Activated B cell treated with CpG ODN at 0.5 μM for 24 hours (primary cell): ENCODE measurements around the gene LPIN1. TPM values are rescaled to one million over a fixed set of nuclear protein-coding genes. Genes with fewer than 3 reads are reported as not detected.

ENCODE experiments used
- ATAC-seq: fragments of 200-7000 bp; cut with Tn5 transposase; one replicate; pipeline ENCODE4 v1.10.0; 2021; ENCODE audit warnings: low read depth, mild to moderate bottlenecking, moderate library complexity
- CTCF ChIA-PET: fragments of 350-600 bp; sonication (Branson Sonifier 250); formaldehyde crosslinking; loops from one replicate; lab custom pipeline; 2021; ENCODE audit warnings: antibody characterized with exemption; lab: Charles Lee
- POLR2A ChIA-PET: fragments of 350-600 bp; sonication (Branson Sonifier 250); formaldehyde crosslinking; loops from one replicate; lab custom pipeline; 2021; ENCODE audit warnings: antibody characterized with exemption; lab: Charles Lee
- DNase-seq: peaks from one replicate; pipeline ENCODE4 v3.0.0; 2022
- H3K27ac Mint-ChIP-seq: one replicate; pipeline ENCODE4 v1.8.0; 2020; ENCODE audit warnings: mixed read lengths
- H3K27me3 Mint-ChIP-seq: one replicate; pipeline ENCODE4 v1.8.0; 2021; ENCODE audit warnings: mixed read lengths
- H3K36me3 Mint-ChIP-seq: one replicate; pipeline ENCODE4 v1.8.0; 2021; ENCODE audit warnings: low read depth, mixed read lengths
- H3K4me1 Mint-ChIP-seq: one replicate; pipeline ENCODE4 v1.8.0; 2021; ENCODE audit warnings: mixed read lengths
- H3K4me3 Mint-ChIP-seq: one replicate; pipeline ENCODE4 v1.8.0; 2020; ENCODE audit warnings: mild to moderate bottlenecking, mixed read lengths
- H3K9me3 Mint-ChIP-seq: one replicate; pipeline ENCODE4 v1.8.0; 2020; ENCODE audit warnings: mixed read lengths
- CTCF ChIP-seq: fragments of 200-600 bp; IDR thresholded peaks from one replicate; pipeline ENCODE4 v1.8.0; 2022; ENCODE audit warnings: antibody characterized with exemption, mild to moderate bottlenecking
- intact Hi-C: fragments of 100-400 bp; cut with micrococcal nuclease; formaldehyde crosslinking; loops from one replicate; pipeline ENCODE4 v1.15.1; 2024
- total RNA-seq: library from RNA; stranded (reverse); gene quantifications from 2 replicates; pipeline ENCODE4 v1.2.3, GENCODE V29; 2022

Gene LPIN1
- total RNA-seq, 1 donor from 2014 or later = 74.3 TPM

DNA sequence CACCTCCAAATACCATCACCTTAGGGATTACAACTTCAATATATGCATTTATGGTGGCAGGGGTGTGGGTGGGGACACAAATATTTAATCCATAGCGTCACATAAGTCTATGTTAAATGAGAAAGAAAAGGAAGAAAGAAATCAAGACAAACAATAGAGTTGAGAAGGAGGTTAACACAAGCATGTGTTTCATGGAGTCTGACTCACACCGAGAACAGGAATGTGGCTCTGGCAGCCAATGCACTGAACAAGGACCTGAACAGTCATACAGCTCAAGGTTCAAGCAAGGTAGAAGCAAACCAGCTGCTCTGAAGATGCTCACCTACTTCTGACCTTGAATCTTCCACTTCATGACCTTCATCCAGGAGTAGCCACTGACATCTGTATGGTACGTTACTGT is 36.2 kb upstream of the LPIN1 start:
- CTCF ChIA-PET = no interaction called here
- intact Hi-C loops = no loop called here
- Mint-ChIP-seq H3K36me3 (no peaks in the 10 kb centered on the region), H3K27me3 (no peaks in the 10 kb centered on the region), H3K4me1 (no peaks in the 10 kb centered on the region), H3K4me3 (no peak overlapping the region), H3K27ac (no peak overlapping the region), H3K9me3 (no peaks in the 10 kb centered on the region)
- no peak for ATAC-seq
- DNase-seq = no peak
- POLR2A ChIA-PET = no interaction called here
- no peak for TF ChIP-seq CTCF

DNA sequence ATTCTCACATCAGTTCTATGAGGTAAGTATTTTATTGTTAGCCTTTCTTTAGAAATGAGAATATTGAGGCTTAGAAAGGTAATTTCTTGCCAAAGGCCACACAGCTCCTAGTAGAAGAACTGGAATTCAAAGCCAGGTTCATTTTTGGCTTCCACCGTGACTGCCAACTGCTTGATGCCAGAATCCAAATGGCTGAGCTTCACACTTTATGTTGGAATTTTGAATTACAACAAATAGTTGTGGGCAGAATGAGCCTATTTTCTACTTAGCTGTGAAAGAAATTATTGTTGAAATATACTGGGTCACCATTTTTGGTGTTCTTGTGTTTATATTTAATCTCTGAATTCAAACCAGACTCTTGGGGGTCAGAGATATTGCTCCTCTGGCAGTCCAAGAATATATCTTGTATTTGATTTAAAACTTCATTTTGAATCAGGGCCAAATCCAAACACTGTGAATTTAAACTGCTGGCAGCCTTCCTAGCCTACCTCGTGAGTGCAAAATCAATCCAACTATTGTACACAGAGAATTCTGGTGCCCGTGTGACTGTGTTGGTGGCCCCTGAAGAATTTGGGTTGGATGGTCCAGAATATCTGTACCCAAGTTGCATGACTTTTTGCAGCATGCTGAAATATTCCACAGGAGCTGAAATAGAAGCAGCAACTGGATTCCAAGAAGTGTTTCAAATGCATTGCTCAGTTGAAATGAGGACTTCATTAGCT is 35.6 kb upstream of the LPIN1 start:
- Mint-ChIP-seq H3K9me3 (no peaks in the 10 kb centered on the region), H3K4me1 (no peaks in the 10 kb centered on the region), H3K27ac (no peak overlapping the region), H3K27me3 (no peaks in the 10 kb centered on the region), H3K36me3 (no peaks in the 10 kb centered on the region), H3K4me3 (no peak overlapping the region)
- no peak for TF ChIP-seq CTCF
- ChIA-PET CTCF (no interaction called here), POLR2A (no interaction called here)
- intact Hi-C loops = no loop called here
- no peak for ATAC-seq
- no peak for DNase-seq

DNA sequence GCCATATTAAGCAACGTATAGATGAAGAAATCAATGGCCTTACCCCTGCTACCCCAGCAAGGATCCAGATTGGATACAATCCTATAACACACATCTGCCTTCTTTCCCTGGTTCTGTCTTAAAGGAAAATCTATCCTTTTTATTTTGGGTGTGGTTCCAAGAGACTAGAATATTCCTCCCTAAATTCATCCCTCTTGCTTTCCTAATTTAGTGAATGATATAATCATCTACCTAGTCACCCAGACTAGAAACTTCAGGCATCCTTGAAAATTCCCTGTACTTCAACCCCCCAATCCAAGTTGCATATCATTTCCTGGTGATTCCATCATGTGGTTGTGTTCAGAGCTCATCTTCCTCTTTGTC is 35.1 kb upstream of the LPIN1 start:
- DNase-seq (no peak), ATAC-seq (no peak)
- TF ChIP-seq CTCF = no peak
- POLR2A ChIA-PET = no interaction called here
- Mint-ChIP-seq H3K27me3 (no peaks in the 10 kb centered on the region), H3K9me3 (no peaks in the 10 kb centered on the region), H3K27ac (no peak overlapping the region), H3K4me1 (no peaks in the 10 kb centered on the region), H3K4me3 (no peak overlapping the region), H3K36me3 (no peaks in the 10 kb centered on the region)
- CTCF ChIA-PET = no interaction called here
- intact Hi-C loops = no loop called here

GRCh38 chr2:11711751-11712150 is 34.7 kb upstream of the LPIN1 start:
- Mint-ChIP-seq H3K4me1 (peaks cover 4% of the 10 kb centered on the region), H3K4me3 (no peak overlapping the region), H3K9me3 (no peaks in the 10 kb centered on the region), H3K27me3 (no peaks in the 10 kb centered on the region), H3K36me3 (no peaks in the 10 kb centered on the region), H3K27ac (no peak overlapping the region)
- intact Hi-C loops = no loop called here
- POLR2A ChIA-PET = no interaction called here
- no peak for ATAC-seq
- TF ChIP-seq CTCF = no peak
- no peak for DNase-seq
- CTCF ChIA-PET = no interaction called here

- DNase-seq = no peak
- ChIA-PET POLR2A (no interaction called here), CTCF (no interaction called here)
- no peak for ATAC-seq
- H3K4me1 Mint-ChIP-seq = peaks cover 11% of the 10 kb centered on the region
- no peak for TF ChIP-seq CTCF
- H3K27me3 Mint-ChIP-seq = no peaks in the 10 kb centered on the region
- no peaks in the 10 kb centered on the region for H3K36me3 Mint-ChIP-seq
- H3K27ac Mint-ChIP-seq = no peak overlapping the region
- H3K9me3 Mint-ChIP-seq = no peaks in the 10 kb centered on the region
- intact Hi-C loops = no loop called here
- no peak overlapping the region for H3K4me3 Mint-ChIP-seq
Measured at GRCh38 chr2:11712866-11713265, 33.6 kb upstream of the LPIN1 start.
